Epithelial cell of esophagus (primary cell): ENCODE data around the gene STRIP2.
"Not testable (repeated sequence)": the region's sequence is repeated elsewhere in the genome, so short reads cannot be mapped to it uniquely, and the experiment has no call there.

Source experiments
- DNase-seq: peaks from one replicate; pipeline ENCODE4 v3.0.0; 2010; ENCODE audit warnings: low read depth
- H3K4me3 ChIP-seq: 2 replicates; pipeline ENCODE4 v1.5.1; 2011; ENCODE audit warnings: mild to moderate bottlenecking, low read length, control low read depth
- TF ChIP-seq, protein P1 (sequence below): IDR thresholded peaks from 2 replicates; pipeline ENCODE4 v1.5.1; 2011; ENCODE audit warnings: low read depth, mild to moderate bottlenecking, low read length, control low read depth, inconsistent platforms; ENCODE audit not compliant: insufficient read depth; ENCODE audit errors: missing control alignments

The STRIP2 gene

DNA sequence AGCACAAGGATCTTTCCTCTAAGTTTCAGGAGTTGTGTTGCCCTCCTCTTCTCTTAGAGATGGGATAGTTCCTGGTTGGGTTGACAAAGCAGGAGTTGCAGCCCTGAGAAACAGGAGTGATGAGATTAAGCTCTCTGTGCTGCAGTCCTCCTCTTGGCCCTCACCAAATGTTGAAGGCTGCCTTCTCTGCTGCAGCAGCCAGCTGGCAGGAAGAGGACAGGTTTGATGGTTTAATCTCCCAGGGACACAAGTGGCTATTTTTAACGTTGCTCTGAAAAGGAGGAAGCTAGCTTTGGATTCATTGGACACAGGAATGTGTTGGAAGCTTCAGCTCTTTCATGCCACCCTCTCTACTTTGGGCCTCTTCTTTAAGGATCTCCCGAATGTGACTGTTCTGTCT lies 9.4 kb downstream of the STRIP2 start:
- DNase-seq: no peak
- no peak overlapping the region for H3K4me3 ChIP-seq
- TF ChIP-seq, protein P1, sequence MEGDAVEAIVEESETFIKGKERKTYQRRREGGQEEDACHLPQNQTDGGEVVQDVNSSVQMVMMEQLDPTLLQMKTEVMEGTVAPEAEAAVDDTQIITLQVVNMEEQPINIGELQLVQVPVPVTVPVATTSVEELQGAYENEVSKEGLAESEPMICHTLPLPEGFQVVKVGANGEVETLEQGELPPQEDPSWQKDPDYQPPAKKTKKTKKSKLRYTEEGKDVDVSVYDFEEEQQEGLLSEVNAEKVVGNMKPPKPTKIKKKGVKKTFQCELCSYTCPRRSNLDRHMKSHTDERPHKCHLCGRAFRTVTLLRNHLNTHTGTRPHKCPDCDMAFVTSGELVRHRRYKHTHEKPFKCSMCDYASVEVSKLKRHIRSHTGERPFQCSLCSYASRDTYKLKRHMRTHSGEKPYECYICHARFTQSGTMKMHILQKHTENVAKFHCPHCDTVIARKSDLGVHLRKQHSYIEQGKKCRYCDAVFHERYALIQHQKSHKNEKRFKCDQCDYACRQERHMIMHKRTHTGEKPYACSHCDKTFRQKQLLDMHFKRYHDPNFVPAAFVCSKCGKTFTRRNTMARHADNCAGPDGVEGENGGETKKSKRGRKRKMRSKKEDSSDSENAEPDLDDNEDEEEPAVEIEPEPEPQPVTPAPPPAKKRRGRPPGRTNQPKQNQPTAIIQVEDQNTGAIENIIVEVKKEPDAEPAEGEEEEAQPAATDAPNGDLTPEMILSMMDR: no peak

DNA sequence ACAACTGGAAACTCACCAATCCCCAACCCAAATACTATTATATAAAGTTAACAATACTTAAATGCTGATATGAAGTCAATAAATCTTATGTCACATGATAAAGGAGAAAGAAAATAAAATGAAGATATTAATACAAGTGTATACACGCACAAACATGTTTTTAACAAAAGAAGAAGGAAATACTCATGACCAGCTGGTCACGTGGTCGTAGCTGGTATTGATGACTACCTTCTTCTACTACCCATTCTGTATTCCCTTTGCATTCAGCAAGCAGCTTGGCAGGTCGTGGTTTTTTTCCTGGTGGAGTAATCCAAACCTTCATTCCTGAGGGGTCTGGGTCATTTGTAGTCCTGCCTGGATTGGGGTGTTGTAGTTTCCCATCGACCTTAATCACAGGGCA lies 10.5 kb downstream of the STRIP2 start:
- peak; percentile 78 for DNase-seq
- H3K4me3 ChIP-seq: not testable (repeated sequence)

DNA sequence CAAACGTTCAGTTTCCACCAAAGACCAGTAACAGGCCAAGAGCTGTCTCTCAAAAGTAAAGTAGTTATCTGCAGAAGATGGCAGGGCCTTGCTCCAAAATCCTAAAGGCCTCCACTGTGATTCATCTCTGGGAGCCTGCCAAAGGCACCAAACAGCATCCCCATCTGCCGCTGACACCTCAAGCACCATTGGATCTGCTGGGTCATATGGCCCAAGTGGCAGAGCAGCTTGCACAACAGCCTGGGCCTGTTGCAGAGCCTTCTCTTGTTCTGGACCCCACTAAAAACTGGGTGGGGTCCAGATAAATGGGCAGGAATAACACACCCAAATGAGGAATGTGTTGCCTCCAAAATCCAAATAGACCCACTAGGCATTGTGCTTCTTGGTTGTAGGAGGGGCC lies 12.7 kb downstream of the STRIP2 start:
- H3K4me3 ChIP-seq, DNase-seq: not testable (repeated sequence)

DNA sequence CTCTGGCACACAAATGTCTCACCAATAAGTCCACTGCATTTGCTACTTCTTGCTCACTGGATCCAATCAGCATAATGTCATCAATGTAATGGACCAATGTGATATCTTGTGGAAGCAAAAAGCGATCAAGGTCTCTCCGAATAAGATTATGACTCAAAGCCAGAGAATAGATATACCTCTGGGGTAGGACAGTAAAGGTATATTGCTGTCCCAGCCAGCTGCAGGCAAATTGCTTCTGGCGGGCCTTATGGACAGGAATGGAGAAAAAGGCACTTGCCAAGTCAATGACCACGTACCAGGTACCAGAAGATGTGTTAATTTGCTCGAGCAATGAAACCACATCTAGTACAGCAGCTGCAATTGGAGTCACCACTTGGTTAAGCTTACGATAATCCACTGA lies 13.2 kb downstream of the STRIP2 start:
- H3K4me3 ChIP-seq, DNase-seq: not testable (repeated sequence)

DNA sequence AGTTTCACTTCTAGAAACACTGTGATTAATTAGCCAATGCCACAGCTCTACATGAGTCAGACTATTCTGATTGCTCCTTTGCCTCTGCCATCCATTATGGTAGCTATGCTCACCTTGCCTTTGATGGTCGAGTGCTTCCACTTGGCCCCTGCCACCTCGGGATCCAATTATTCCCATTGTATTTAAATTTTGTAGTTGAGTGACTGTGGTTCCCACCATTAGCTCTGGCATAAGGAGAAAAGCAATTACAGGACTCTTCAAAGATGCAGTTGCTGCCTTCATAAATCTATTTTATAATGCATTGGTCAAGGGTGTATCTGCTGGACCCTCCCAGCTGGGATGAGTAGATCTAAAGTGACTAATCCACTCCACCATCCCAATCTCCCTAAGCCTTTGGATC lies 14.4 kb downstream of the STRIP2 start:
- not testable (repeated sequence) for H3K4me3 ChIP-seq, DNase-seq

DNA sequence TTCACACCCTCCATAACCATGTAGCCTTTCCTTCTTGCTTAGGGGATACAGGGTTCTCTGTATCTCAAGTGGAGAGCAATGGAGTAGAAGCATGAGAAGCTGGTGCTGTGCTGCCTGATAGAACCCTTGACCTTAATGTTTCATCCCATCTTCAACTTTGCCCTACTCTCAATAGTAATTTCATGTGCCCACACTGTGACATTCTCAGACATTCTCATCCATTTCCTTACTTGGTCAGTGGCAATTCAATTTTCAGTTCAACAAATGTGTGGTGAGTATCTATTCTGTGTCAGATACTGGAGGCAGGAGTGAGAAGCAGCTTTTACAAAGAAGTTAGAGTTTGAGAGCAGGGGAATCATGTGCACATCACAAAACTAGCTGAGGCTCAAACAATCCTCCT lies 16.1 kb downstream of the STRIP2 start:
- H3K4me3 ChIP-seq: no peak overlapping the region
- TF ChIP-seq, protein P1: no peak

DNA sequence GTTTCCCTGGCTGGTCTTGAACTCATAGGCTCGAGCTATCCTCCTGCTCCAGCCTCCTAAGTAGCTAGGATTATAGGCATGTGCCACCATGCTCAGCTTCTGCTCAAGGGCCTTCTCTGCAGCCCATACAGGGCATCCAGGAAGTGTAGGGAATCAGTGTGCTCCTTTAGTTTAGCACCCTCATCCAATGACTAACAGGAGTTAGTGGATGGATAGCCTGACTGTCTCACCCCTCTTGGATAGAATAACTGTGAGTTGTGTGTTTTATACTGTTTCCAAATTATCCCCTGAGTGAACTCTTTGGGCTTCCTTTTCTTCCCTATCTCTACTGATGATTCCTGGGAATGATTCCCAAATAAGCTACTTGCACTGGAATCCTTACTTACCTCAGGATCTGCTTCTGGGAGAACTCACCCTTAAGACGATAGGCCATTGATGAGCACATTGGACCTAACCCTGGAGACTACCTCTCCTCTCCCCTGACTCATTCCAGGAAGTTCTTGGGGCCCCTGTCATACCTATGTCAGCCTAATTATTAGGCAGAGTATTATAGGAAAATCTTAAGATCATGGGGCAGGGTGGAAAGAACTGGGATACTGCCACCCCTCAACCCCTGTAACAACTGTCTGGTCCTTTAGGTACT lies 18.5 kb downstream of the STRIP2 start:
- H3K4me3 ChIP-seq: no peak overlapping the region
- peak; percentile 83 for DNase-seq
- TF ChIP-seq, protein P1: no peak

More for the DNA sequence above, 16.1 kb downstream of the STRIP2 start:
- no peak for DNase-seq

DNA sequence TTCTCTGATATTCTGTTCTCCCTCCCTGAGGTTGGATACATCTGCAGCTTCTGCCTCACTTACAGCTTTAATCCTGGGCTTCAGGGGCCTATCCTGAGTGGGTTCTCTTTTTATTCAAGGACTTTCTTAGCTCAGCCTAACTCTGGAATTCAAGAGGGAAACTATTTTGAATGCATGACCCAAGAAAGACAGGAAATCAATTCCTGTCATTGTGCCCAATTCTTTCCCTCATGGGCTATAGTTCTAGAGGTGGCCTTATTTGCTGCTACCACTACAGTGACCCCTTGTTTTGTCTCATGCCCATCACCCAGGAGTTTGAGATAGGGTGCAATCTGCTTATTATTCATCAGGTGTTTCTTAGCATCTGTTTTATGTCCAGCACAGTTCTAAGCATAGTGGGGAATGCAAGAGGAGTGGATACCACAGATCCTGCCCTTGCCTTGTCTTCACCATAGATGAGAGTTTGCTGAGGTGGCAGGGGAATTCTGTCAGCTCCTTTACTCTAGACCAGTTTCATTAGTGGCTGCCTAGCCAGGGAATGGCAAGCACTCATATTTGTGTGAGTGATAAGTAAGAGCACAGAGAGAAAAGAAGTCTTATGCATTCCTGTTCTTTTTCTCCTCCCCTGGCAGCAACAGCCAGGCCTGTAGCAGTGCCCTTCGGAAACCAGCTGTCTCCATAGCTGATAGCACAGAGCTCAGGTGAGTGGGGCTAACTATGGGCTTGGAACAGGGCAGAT lies 19.4 kb downstream of the STRIP2 start:
- TF ChIP-seq, protein P1: no peak
- DNase-seq: no peak
- no peak overlapping the region for H3K4me3 ChIP-seq

DNA sequence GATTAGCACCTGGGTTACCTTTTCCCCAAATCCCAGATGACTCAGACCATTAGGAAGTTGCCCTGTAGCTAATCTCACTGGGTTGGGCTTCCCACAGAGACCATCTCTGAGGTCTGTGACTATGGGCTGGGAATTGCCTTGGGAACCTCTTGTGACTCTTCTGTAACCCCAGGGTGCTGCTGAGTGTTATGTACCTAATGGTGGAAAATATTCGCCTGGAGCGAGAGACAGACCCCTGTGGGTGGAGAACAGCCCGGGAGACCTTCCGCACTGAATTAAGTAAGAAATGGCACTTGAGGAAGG lies 20.0 kb downstream of the STRIP2 start:
- TF ChIP-seq, protein P1: no peak
- no peak overlapping the region for H3K4me3 ChIP-seq
- peak; percentile 82 for DNase-seq
